A549 (cell line): ENCODE data around the gene MUCL3. TPM values are rescaled to one million over a fixed set of nuclear protein-coding genes. Genes with fewer than 3 reads are reported as not detected.

Source experiments
- ATAC-seq, 2 experiments: fragments of 200-7000 bp in 1 of 2; fragments of >200 bp in 1 of 2; cut with Nextera tagmentation in 1 of 2; cut with Tn5 transposase in 1 of 2; 3 replicates each; pipeline versions ENCODE4 v1.8.0 to v1.9.1; 2018 to 2020; ENCODE audit warnings: mild to moderate bottlenecking in 1 of 2, moderate library complexity in 1 of 2
- CTCF ChIA-PET: fragments of 300-600 bp; sonication (Branson Sonifier 250); formaldehyde crosslinking; extraction: SDS; loops from one replicate; lab custom pipeline; 2021; ENCODE audit warnings: antibody characterized with exemption, inconsistent platforms; lab: Yijun Ruan, JAX
- POLR2A ChIA-PET: fragments of 350-600 bp; formaldehyde crosslinking; extraction: SDS; loops from one replicate; lab custom pipeline; 2021; ENCODE audit warnings: antibody characterized with exemption, inconsistent platforms; lab: Yijun Ruan, JAX
- DNase-seq, 2 experiments: peaks; one replicate each; pipeline versions ENCODE4 v3.0.0 to v3.0.0-alpha.2; 2011 to 2016; ENCODE audit warnings: low read depth in 1 of 2, low spot score in 1 of 2
- FAIRE-seq: peaks from 2 replicates; lab custom pipeline; 2011; peaks lifted over from hg19 to GRCh38; lab: Jason Lieb, UNC
- H3K27ac ChIP-seq, 2 experiments: fragments of >200 bp; sonication (Bioruptor Twin); formaldehyde crosslinking; 3 replicates each; pipeline ENCODE4 v1.5.1; 2016 to 2017
- H3K4me1 ChIP-seq: fragments of >200 bp; sonication (Bioruptor Twin); formaldehyde crosslinking; 3 replicates; pipeline ENCODE4 v1.6.1; 2016
- H3K4me2 ChIP-seq: fragments of >200 bp; sonication (Bioruptor Twin); formaldehyde crosslinking; 3 replicates; pipeline ENCODE4 v1.6.1; 2016
- H3K4me3 ChIP-seq: fragments of >200 bp; sonication (Bioruptor Twin); formaldehyde crosslinking; 3 replicates; pipeline ENCODE4 v1.5.1; 2016
- H3K9me3 ChIP-seq: fragments of >200 bp; sonication (Bioruptor Twin); formaldehyde crosslinking; 3 replicates; pipeline ENCODE4 v1.6.1; 2016
- BHLHE40 ChIP-seq: IDR thresholded peaks from 2 replicates; pipeline ENCODE4 v1.6.1; 2012; ENCODE audit warnings: low read depth, low read length, inconsistent platforms
- CHD2 ChIP-seq: fragments of 150-350 bp; IDR thresholded peaks from 2 replicates; pipeline ENCODE4 v1.6.1; 2014; ENCODE audit warnings: low read length; ENCODE audit not compliant: partially characterized antibody
- CTCF ChIP-seq: fragments of >200 bp; sonication (Bioruptor Twin); formaldehyde crosslinking; IDR thresholded peaks from 3 replicates; pipeline ENCODE4 v1.5.1; 2016
- E2F6 ChIP-seq: IDR thresholded peaks from 2 replicates; pipeline ENCODE4 v1.6.1; 2012; ENCODE audit warnings: low read depth, borderline replicate concordance
- FOSB ChIP-seq: fragments of 250-450 bp; sonication (Bioruptor Pico); IDR thresholded peaks from 2 replicates; pipeline ENCODE4 v1.5.0; 2020; ENCODE audit warnings: mild to moderate bottlenecking, moderate library complexity
- HES2 ChIP-seq: fragments of >200 bp; sonication (Bioruptor Twin); formaldehyde crosslinking; IDR thresholded peaks from 2 replicates; pipeline ENCODE4 v1.6.1; 2016
- HOXB5 ChIP-seq: fragments of 250-450 bp; sonication (Bioruptor Pico); IDR thresholded peaks from 2 replicates; pipeline ENCODE4 v1.5.0; 2020; ENCODE audit warnings: mild to moderate bottlenecking, moderate library complexity
- JUN ChIP-seq, 2 experiments: fragments of >200 bp; sonication (Bioruptor Twin); formaldehyde crosslinking; IDR thresholded peaks; 2 replicates in 1 of 2; 3 replicates in 1 of 2; pipeline ENCODE4 v1.6.1; 2016 to 2017
- JUNB ChIP-seq: fragments of >200 bp; sonication (Bioruptor Twin); formaldehyde crosslinking; IDR thresholded peaks from 2 replicates; pipeline ENCODE4 v1.6.1; 2016
- KDM1A ChIP-seq: fragments of 200-600 bp; sonication (generic); IDR thresholded peaks from 2 replicates; pipeline ENCODE4 v1.6.1; 2016; ENCODE audit warnings: low read depth, mild to moderate bottlenecking
- PBX3 ChIP-seq: IDR thresholded peaks from 2 replicates; pipeline ENCODE4 v1.6.1; 2012
- RAD21 ChIP-seq, 2 experiments: fragments of >200 bp in 1 of 2; sonication (Bioruptor Twin) in 1 of 2; formaldehyde crosslinking in 1 of 2; IDR thresholded peaks in 1 of 2; conservative IDR thresholded peaks in 1 of 2; 2 replicates in 1 of 2; 3 replicates in 1 of 2; pipeline ENCODE4 v1.6.1; 2012 to 2018; ENCODE audit warnings: inconsistent platforms in 1 of 2
- SMC3 ChIP-seq: fragments of >200 bp; sonication (Bioruptor Twin); formaldehyde crosslinking; IDR thresholded peaks from 3 replicates; pipeline ENCODE4 v1.6.1; 2018; ENCODE audit warnings: inconsistent platforms
- TFCP2L1 ChIP-seq: fragments of 250-450 bp; sonication (Bioruptor Pico); IDR thresholded peaks from 2 replicates; pipeline ENCODE4 v1.5.0; 2021; ENCODE audit warnings: mild to moderate bottlenecking
- USF2 ChIP-seq: fragments of 450-650 bp; IDR thresholded peaks from 2 replicates; pipeline ENCODE4 v1.6.1; 2014; ENCODE audit warnings: antibody characterized with exemption
- ZSCAN20 ChIP-seq: fragments of 250-450 bp; sonication (Bioruptor Pico); IDR thresholded peaks from 2 replicates; pipeline ENCODE4 v1.8.0; 2022; ENCODE audit warnings: mild to moderate bottlenecking, moderate library complexity
- WGBS: methylation state at CpG from one replicate; pipeline ENCODE4 v1.1.6; 2017; ENCODE audit errors: missing lambda C conversion rate; 5-methylcytosine and 5-hydroxymethylcytosine counted together
- polyA plus RNA-seq, 4 experiments: library from polyadenylated mRNA; depleted of rRNA in 3 of 4; stranded (reverse); fragments of >200 nt; fragmentation: RNase III in 1 of 4; extraction: RNeasy Plus Mini Kit Qiagen cat#74134 plus additional on column Dnase treatment in 1 of 4; gene quantifications; 2 replicates in 3 of 4; 3 replicates in 1 of 4; pipeline ENCODE4 v1.2.3, GENCODE V29; 2011 to 2017

MUCL3 gene
- polyA plus RNA-seq, 2 of the 4 experiments (the other 2 are of a cell fraction), result 0.01 to 0.03 TPM

- ATAC-seq (no peak), FAIRE-seq (no peak)
- no peaks in the 10 kb centered on the region for H3K9me3 ChIP-seq
- H3K4me3 ChIP-seq, result no peak overlapping the region
- no peak overlapping the region for H3K27ac ChIP-seq
- WGBS, result 54% methylated on average over 4 of the region's 6 CpGs
- H3K4me2 ChIP-seq, result no peak overlapping the region
- TF ChIP-seq SMC3 (no peak), ZSCAN20 (CRISPR knock-in tag) (no peak), FOSB (no peak), TFCP2L1 (CRISPR knock-in tag) (no peak), E2F6 (no peak), KDM1A (no peak), USF2 (no peak), BHLHE40 (no peak), JUNB (no peak), PBX3 (no peak), CHD2 (no peak), HES2 (no peak), JUN (IDR thresholded peaks at IDR 0.05) (no peak)
- TF ChIP-seq, all 56 proteins: peak for 0
- CTCF ChIA-PET, result no interaction called here
- H3K4me1 ChIP-seq, result no peaks in the 10 kb centered on the region
- POLR2A ChIA-PET, result no interaction called here
- no peak for DNase-seq
Measured at GRCh38 chr6:30987304-30987703, 46.5 kb downstream of the MUCL3 start.

- no peak for FAIRE-seq
- no peak for ATAC-seq
- POLR2A ChIA-PET, result no interaction called here
- Histone ChIP-seq H3K4me2 (no peak overlapping the region), H3K4me1 (no peaks in the 10 kb centered on the region), H3K4me3 (no peak overlapping the region), H3K9me3 (no peaks in the 10 kb centered on the region), H3K27ac (no peak overlapping the region)
- no peak for DNase-seq
- WGBS, result 81% methylated on average over 8 of the region's 9 CpGs
- TF ChIP-seq CTCF, result no peak
- no peak for TF ChIP-seq HOXB5 (CRISPR knock-in tag)
- no peak for TF ChIP-seq RAD21 (conservative IDR thresholded peaks at IDR 0.05 in 1 of 2, IDR thresholded peaks at IDR 0.05 in 1 of 2)
- no peak for TF ChIP-seq ZSCAN20 (CRISPR knock-in tag)
- TF ChIP-seq PBX3, result no peak
- CTCF ChIA-PET, result interaction anchor here (1.0 to 2.1 kb wide), 3 partner anchors 46 to 82 kb away, joined by 3 to 6 read pairs (median 5); no protein-coding TSS in a partner anchor
Measured at GRCh38 chr6:30988209-30988825, 47.5 kb downstream of the MUCL3 start.
